Activated CD4-positive, alpha-beta T cell treated with anti-CD3 and anti-CD28 coated beads, Interleukin-2, amount 50 U/mL, for 24 hours (primary cell): Measurements from ENCODE around the gene PSENEN.
"Not testable (repeated sequence)": the region's sequence is repeated elsewhere in the genome, so short reads cannot be mapped to it uniquely, and the experiment has no call there.

Experiments used
- DNase-seq, 2 donors: peaks; one replicate each; pipeline ENCODE4 v3.0.0-alpha.2; 2020; ENCODE audit warnings: low read depth in 1 of 2, low spot score in 1 of 2

Gene PSENEN

DNA sequence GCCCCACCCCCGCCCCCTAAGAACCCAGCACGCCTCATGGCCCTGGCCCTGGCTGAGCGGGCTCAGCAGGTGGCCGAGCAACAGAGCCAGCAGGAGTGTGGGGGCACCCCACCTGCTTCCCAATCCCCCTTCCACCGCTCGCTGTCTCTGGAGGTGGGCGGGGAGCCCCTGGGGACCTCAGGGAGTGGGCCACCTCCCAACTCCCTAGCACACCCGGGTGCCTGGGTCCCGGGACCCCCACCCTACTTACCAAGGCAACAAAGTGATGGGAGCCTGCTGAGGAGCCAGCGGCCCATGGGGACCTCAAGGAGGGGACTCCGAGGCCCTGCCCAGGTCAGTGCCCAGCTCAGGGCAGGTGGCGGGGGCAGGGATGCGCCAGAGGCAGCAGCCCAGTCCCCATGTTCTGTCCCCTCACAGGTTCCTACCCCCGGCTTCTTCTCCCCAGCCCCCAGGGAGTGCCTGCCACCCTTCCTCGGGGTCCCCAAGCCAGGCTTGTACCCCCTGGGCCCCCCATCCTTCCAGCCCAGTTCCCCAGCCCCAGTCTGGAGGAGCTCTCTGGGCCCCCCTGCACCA, 41.9 kb downstream of the PSENEN start:
- no peak for DNase-seq

DNA sequence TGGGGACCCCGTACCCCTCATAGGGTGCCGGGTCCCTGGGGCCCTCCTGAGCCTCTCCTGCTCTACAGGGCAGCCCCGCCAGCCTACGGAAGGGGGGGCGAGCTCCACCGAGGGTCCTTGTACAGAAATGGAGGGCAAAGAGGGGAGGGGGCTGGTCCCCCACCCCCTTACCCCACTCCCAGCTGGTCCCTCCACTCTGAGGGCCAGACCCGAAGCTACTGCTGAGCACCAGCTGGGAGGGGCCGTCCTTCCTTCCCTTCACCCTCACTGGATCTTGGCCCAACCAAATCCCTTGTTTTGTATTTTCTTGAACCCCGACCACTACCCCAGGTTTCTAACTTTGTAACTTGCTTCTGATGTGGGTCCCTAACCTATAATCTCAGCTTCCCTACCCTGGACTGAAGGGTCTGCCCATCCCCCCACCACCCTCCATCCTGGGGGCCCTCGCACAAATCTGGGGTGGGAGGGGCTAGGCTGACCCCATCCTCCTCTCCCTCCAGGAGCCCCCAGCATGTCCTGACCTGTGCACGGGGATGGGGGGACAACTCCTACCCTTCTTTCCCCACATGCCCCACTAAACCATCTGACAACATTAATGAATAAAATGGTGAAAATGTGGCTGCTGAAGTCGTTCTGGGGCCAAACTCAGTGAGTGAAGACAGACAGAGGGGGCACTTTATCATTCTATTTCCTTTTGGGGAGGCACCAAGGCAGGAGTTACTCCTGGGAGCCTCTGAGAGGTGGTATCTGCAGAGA, 42.9 kb downstream of the PSENEN start:
- no peak for DNase-seq

- DNase-seq = no peak
These were observed 43.9 kb downstream of the PSENEN start for GRCh38 chr19:35789195-35789977.

DNA sequence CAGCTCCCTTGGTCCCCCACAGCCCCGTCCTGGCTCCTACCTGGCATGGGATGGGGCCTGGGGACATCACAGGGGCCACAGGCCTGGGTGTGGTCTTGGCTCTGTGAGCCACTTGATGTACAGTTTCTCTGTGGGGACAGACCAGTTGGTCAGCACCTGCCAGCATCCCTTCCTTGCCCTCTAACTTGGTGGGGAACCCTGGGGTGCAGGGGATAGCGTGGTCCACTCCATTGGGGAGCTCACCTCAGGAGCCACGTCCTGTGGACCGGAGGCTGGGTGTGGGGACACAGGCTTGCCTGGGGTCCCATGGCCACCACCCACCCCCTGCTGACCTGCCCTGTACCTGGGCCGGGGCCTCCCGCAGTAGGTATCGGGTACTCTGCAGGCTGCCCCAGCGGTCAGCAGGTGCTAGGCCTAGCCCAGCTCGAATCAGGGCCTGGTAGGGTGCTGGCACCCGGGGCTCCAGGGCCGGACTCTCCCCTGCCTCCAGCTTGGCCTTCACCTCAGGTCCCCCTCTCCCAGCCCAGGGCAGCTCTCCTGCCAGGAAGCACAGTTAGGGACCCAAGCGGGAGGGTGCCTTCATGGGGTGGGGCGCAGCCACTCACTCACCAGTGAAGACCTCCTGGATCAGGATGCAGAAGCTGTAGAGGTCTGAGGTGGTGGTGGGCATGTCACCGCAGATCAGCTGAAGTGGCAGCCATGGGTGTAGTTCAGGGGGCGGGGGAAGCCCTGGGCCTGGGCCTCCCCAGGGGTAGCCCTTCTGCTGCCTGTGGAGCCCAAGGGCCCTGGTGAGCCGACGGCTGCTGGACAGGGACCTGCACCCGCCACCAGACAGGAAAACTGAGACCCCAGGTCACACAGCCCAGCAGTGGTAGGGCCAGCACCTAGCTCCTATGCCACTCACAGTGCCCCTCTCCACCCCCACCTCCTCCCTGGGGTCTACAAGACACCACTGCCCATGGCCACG, 44.8 kb downstream of the PSENEN start:
- DNase-seq = no peak

DNA sequence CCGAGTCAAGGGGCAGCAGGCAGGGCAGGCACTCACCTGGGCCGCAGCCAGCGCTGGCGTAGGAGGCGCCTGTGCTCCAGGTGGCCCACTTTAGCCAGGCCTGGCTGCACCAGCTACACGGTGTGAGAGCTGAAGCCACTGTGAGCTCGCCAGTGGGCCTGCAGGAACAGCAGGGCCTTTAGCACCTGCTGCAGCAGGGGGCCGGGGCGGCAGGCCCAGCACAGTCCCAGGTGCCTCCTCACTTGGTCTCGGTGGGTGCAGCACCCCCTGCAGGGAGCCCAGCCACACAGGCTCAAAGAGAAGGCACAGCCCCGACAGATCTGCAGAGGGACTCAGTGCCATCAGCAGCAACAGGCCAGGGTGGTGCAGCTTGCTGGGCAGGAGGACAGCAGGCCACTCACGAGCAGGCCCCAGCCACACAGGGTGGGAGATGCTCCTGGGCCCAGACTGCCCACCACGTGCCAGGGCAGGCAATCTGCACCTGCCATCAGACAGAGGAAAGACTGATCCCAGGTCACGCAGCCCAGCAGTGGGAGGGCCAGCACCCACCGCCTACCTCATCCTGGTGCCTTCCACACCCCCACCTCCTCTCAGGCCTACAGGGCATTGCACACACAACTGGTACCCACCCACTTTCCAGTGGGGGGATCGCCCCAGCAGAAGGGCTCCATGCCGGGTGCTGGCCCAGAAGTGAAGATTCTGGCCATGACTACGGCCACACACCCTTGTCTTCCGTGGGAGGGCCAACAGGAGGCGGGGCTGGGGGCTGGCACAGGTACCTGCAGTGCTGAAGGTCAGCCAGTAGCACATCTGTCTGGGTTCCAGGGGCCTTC, 45.7 kb downstream of the PSENEN start:
- no peak for DNase-seq

DNA sequence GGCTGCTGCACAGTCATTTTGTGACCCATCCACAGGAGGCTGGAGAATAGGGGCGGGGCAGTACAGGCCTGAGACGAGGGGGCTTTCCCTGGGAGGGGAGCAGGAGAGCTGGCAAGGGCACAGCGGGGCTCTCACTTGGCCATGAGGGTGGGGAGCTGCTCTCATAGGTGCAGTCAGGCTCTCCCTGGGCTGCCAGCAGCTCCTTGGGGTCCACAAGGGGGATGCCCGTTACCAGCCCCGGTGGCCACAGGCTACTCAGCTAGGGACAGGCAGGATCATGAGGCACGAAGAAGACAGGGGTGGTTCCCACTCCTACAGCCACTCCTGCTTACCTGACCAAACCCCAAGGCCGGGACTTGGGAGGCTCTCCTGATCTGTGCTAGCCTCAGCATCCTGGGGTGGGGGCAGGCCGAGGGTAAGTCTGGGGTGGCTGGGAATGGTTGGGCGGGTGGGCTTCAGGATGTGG, 46.4 kb downstream of the PSENEN start:
- DNase-seq = no peak

DNA sequence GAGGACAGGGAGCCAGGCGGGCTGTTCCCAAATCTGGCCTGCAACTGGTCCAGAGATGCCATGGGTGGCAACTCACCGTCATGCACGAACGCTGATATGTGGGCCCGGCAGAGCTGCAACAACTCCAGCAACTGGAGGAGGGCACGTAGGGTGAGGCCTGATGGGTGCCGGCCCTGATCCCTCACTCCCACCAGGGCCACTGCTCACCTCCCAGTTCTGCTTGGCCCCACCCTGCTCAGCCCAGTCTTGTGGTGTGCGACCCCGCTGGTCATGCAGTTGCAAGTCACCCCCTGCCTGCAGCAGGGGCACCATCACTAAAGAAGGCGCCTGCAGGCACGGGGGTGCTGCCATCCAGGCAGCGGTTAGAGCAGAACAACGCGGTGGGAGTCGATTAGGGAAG, 46.9 kb downstream of the PSENEN start:
- DNase-seq = no peak

- no peak for DNase-seq
These were observed 47.4 kb downstream of the PSENEN start for GRCh38 chr19:35792888-35793287.

- no peak for DNase-seq
These were observed 48.1 kb downstream of the PSENEN start for GRCh38 chr19:35793381-35794165.

DNA sequence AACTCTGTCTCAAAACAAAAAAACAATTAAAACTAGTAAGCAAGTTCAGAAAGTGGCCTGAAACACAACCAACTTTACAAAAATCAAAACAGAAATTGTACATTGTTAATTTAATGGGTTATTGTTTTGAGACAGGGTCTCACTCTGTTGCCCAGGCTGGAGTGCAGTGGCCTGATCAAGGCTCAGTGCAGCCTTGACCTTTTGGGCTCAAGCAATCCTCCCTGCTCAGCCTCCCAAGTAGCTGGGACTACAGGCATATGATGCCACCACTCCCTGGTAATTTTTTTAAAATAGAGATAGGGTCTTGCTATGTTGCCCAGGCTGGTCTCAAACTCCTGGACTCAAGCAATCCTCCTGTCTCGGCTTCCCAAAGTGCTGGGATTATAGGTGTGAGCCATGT, 50.1 kb downstream of the PSENEN start:
- DNase-seq = not testable (repeated sequence)
